GM11168 (cell line): Measurements from ENCODE around the gene KDM2B.
"Not testable (repeated sequence)": the region's sequence is repeated elsewhere in the genome, so short reads cannot be mapped to it uniquely, and the experiment has no call there.

Source experiments
- in situ Hi-C: fragments of 300-500 bp; cut with MboI; formaldehyde crosslinking; loops from one replicate; pipeline ENCODE4 v1.12.0; 2022; ENCODE audit warnings: low sequenced_read_pairs; ENCODE audit not compliant: unreplicated experiment

KDM2B gene

GRCh38 chr12:121400332-121401139 lies 180.3 kb downstream of the KDM2B start:
- in situ Hi-C loops = no loop called here

GRCh38 chr12:121399391-121400331 lies 181.2 kb downstream of the KDM2B start, which contains the start of gene RNF34:
RNF34 (plus strand) TSS chr12:121400118; CDS start chr12:121400213, 95 bp downstream.
- in situ Hi-C loops = no loop called here

DNA sequence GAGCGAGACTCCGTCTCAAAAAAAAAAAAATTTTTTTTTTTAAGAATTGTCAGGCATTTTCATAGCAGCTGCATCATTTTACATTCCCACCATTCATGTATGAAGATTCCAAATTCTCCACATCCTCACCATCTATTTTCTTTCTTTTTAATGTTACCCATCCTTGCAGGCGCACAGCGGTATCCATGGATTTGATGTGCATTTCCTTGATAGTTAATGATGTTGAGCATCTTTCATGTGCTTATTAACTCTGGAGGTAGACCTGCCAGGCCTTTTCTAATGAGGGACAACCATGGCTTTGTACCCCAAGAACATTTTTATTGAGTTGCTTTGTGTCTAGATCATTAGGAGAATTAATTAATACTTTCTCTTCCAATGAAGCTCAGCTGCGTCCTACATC lies 182.5 kb downstream of the KDM2B start:
- in situ Hi-C loops = no loop called here

DNA sequence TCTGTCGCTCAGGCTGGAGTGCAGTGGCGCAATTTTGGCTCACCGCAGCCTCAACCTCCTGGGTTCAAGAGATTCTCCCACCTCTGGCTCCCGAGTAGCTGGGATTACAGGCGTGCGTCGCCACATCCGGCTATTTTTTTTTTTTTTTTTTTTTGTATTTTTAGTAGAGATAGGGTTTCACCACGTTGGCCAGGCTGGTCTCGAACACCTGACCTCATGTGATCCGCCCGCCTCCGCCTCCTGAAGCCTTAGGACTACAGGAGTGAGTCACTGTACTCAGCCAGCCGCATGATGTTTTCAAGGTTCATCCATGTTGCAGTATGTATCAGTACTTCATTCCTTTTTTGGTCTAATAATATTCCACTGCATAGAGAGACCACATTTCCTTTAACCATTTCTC lies 183.3 kb downstream of the KDM2B start:
- in situ Hi-C loops = no loop called here

DNA sequence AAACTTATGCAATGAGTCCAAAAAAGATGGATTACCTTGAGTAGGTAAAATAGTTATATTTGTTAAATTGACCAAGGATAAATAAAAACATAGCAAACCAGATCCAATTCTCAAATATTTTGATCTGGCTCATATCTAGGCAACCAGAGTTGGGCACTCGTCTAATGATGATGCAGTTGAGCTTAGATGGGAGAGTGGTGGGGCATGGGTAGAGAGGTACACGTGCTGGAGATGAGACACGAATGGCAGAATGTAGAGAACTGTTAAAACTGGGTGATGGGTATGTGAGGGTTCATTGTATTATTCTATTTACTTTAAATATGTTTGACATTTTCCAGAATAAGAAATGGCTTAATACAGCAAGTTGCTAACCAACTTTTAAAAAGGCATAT lies 188.5 kb downstream of the KDM2B start:
- in situ Hi-C loops = no loop called here

DNA sequence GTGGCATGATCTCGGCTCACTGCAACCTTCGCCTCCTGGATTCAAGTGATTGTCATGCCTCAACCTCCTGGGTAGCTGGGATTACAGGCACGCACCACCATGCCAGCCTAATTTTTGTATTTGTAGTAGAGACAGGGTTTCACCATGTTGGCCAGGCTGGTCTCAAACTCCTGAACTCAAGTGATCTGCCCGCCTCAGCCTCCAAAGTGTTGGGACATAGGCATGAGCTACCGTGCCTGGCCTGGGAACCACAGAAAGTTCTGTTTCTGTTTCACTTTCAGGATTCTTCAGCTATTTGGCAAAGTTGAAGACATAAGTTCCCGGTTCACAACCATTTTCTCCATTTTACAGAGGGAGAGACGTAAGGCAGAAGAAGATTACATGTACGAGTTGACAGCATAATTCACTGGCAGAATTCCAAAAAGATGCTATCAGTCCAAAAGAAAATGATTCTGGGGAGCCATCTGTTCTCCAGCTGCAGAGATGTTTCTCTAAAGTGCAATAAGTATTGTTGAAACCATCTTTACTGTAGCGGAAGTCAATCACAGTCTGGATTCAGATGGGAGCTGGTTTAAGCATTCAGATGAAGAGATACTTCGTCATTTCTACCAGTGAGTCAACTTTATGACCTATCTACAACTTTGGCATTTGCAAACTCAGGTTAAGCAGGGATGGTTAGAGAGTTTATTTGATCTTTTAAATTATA lies 189.1 kb downstream of the KDM2B start:
- in situ Hi-C loops = no loop called here

- in situ Hi-C loops = no loop called here
Measured at GRCh38 chr12:121390856-121391255, 190.0 kb downstream of the KDM2B start.

GRCh38 chr12:121388421-121388981 lies 192.3 kb downstream of the KDM2B start:
- in situ Hi-C loops = no loop called here

DNA sequence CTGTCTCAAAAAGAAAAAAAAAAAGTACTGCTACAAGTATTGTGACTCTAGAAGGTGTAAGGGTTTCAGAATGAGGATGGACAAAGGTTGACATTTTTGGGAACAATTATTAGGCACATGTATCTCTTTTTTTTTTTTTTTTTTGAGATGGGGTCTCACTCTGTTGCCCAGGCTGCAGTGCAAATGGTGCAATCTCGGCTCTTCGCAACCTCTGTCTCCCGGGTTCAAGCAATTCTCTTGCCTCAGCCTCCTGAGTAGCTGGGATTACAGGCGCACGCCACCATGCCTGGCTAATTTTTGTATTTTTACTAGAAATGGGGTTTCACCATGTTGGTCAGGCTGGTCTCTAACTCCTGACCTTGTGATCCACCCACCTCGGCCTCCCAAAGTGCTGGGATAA lies 195.9 kb downstream of the KDM2B start:
- in situ Hi-C loops = not testable (repeated sequence)

DNA sequence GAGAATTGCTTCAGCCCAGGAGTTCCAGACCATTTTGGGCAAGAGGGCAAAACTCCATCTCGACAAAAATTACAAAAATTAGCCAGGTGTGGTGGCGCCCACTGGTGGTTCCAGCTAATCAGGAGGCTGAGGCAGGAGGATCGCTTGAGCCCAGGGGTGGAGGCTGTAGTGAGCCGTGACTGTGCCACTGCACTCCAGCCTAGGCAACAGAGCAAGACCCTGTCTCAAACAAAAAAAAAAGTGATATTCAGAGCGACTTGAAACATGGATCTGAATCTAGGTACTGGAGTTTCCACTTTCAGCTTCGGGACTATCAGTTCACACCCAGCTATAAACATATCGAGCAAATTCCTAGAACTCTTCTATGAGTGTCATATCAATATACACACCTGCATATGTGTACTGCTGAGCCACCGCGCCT lies 197.2 kb downstream of the KDM2B start:
- in situ Hi-C loops = no loop called here

GRCh38 chr12:121379945-121380344 lies 200.9 kb downstream of the KDM2B start:
- in situ Hi-C loops = no loop called here
